ENCODE measurements around the gene ZDHHC7.

ZDHHC7 gene

DNA sequence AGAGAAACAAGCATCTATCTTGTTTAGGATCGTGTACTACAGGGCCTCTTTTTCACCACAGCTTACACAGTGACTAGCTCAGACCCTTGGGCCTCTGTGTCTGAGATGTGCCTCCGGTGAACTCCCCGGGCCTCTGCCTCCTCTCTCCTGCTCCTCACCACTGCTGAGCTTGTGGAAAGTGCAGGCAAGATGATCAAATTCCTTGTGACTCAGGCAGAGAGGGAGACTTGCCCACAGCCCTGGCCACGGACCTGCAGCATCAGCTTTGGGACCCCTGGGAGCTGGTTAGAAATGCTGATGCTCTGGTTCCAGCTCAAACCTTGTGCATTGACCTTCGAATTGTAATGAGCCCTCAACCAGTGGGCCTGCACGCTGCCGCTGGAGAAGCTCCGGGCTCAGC lies 79.8 kb downstream of the ZDHHC7 start:
- Mint-ChIP-seq H3K36me3 (no peaks in the 10 kb centered on the region), H3K9me3 (no peaks in the 10 kb centered on the region), H3K27ac (no peak overlapping the region), H3K4me3 (no peak overlapping the region), H3K4me1 (no peaks in the 10 kb centered on the region), H3K27me3 (no peaks in the 10 kb centered on the region)
- no peak for ATAC-seq (ENCODE audit: low read depth)
- no peak for DNase-seq (ENCODE audit: low spot score in 2 of 2)

DNA sequence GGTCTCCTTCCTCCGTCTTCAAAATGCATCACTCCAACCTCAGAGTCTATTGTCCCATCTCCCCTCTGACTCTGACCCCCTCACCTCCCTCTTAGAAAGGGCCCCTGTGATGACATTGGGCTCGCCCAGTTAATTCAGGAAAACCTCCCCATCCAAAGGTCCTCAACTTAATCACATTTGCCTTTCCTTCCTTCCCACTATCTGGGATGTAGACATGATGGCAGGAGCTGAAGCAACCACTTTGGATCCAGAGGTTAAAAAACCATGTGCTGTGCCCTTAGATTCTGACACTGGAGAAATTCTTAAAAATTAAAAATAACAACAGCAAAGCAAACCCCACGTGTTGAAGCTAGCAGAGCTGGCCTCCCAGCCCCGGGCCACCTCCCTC lies 80.2 kb downstream of the ZDHHC7 start:
- DNase-seq (ENCODE audit: low spot score in 2 of 2) (no peak), ATAC-seq (ENCODE audit: low read depth) (no peak)
- H3K4me3 Mint-ChIP-seq = no peak overlapping the region

DNA sequence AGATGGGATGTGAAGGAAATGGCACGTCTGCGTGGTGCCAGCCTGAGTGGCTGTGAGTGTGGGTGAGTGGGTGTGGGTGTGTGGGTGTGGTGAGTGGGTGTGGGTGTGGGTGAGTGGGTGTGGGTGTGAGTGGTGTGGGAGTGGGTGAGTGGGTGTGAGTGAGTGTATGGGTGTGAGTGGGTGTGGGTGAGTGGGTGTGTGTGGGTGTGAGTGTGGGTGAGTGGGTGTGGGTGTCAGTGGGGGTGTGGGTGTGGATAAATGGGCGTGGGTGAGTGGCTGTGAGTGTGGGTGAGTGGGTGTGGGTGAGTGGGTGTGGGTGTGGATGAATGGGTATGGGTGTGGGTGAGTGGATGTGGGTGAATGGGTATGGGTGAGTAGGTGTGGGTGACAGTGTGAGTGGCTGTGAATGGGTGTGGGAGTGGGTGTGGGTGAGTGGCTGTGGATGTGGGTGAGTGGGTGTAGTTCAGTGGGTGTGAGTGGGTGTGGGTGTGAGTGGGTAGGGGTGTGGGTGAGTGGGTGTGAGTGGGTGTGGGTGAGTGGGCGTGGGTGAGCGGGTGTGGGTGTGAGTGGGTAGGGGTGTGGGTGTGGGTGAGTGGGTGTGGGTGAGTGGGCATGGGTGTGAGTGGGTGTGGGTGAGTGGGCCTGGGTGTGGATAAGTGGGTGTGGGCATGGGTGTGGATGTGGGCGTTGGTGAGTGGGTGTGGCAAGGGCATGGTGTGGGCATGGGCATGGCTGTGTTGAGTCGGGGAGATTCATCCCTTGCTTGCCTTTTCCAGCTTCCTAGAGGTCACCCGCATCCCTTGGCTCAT lies 80.8 kb downstream of the ZDHHC7 start:
- Mint-ChIP-seq H3K27me3 (no peaks in the 10 kb centered on the region), H3K9me3 (no peaks in the 10 kb centered on the region), H3K4me3 (no peak overlapping the region), H3K4me1 (no peaks in the 10 kb centered on the region), H3K27ac (no peak overlapping the region), H3K36me3 (no peaks in the 10 kb centered on the region)
- no peak for ATAC-seq (ENCODE audit: low read depth)
- no peak for DNase-seq (ENCODE audit: low spot score in 2 of 2)

More for the DNA sequence above, 80.2 kb downstream of the ZDHHC7 start:
- no peaks in the 10 kb centered on the region for H3K27me3 Mint-ChIP-seq
- no peaks in the 10 kb centered on the region for H3K4me1 Mint-ChIP-seq
- no peak overlapping the region for H3K27ac Mint-ChIP-seq
- no peaks in the 10 kb centered on the region for H3K9me3 Mint-ChIP-seq
- no peaks in the 10 kb centered on the region for H3K36me3 Mint-ChIP-seq

DNA sequence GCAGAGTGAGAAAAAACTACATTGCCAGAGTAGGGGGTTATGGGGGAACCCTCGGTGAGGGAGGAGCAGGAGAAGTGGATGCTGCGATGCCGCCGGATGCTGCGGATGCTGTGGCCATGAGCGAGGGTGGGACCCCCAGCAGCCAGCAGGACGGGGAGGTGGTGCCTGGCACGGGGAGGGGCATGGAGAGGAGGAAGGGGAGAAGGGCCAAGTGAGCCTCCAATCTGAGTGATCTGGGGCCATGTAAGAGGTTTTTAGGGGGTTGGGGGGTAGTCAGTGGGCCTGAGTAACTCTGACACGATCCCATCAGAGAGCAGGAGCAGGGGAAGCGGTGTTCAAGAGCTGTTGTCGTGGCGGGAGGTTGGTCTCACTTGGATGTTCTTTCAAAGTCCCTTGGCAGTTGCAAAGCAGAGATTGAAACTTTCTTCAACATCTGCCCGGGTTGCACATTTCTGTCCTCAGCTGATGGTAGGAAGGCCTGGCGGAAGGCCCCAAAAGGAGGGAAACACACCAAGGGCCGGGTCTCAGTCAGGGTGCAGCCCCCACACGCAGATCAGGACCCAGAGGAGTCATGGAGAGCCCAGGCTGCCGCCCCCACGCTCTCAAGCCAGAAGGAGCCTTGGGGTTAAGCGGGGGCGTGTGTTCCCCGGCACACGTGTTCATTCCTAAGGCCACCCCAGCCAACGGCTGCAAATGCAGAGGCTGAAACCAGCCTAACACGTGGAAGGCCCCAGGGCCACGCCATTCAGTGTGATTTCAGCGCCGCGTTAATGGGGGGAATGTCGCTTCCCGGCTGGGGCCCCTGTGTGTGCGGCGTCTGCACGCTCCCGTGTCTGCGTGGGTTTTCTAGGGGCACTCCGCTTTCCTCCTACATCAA lies 81.7 kb downstream of the ZDHHC7 start:
- DNase-seq (ENCODE audit: low spot score in 2 of 2) (no peak), ATAC-seq (ENCODE audit: low read depth) (no peak)
- no peak overlapping the region for H3K4me3 Mint-ChIP-seq
- no peak overlapping the region for H3K27ac Mint-ChIP-seq
- H3K4me1 Mint-ChIP-seq = no peaks in the 10 kb centered on the region
- no peaks in the 10 kb centered on the region for H3K36me3 Mint-ChIP-seq
- no peaks in the 10 kb centered on the region for H3K27me3 Mint-ChIP-seq
- H3K9me3 Mint-ChIP-seq = no peaks in the 10 kb centered on the region

DNA sequence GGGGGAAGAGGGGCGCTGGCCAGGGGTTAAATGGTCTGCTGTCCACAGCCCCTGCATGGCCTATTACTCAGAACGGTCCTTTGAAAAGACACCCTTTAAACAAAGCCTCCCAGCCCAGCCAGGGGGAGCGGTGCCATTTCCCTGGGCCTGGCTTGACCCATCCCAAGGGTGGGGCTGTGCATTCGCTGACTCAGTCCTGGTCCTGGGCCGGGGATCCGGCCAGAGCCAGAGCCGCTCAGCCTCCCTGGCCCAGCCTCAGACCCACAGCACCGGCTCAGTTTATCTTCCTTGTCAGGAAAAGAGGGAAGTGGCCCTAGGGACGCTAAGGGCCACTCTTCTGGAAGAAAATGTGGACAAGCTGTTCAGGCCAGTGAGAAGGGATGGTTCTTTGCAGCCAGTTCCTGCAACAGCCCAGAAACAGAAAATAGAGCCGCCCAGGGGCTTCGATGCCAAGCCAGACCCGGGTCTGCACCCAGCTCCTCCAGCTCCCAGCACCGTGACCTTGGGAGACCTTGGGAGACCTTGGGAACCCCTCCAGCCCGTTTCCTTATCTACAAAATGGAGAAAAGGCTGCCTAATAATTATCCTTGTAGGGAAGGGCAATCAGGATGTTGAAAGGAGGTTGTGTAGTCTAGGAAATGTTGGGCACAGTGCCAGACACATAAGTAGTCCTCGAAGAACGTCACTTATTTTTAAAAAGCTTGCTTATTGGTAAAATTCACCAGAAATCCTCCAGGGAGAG lies 82.5 kb downstream of the ZDHHC7 start:
- Mint-ChIP-seq H3K9me3 (no peaks in the 10 kb centered on the region), H3K4me1 (no peaks in the 10 kb centered on the region), H3K27ac (no peak overlapping the region), H3K36me3 (no peaks in the 10 kb centered on the region), H3K4me3 (no peak overlapping the region), H3K27me3 (peaks cover 2% of the 10 kb centered on the region)
- no peak for DNase-seq (ENCODE audit: low spot score in 2 of 2)
- ATAC-seq (ENCODE audit: low read depth) = no peak

DNA sequence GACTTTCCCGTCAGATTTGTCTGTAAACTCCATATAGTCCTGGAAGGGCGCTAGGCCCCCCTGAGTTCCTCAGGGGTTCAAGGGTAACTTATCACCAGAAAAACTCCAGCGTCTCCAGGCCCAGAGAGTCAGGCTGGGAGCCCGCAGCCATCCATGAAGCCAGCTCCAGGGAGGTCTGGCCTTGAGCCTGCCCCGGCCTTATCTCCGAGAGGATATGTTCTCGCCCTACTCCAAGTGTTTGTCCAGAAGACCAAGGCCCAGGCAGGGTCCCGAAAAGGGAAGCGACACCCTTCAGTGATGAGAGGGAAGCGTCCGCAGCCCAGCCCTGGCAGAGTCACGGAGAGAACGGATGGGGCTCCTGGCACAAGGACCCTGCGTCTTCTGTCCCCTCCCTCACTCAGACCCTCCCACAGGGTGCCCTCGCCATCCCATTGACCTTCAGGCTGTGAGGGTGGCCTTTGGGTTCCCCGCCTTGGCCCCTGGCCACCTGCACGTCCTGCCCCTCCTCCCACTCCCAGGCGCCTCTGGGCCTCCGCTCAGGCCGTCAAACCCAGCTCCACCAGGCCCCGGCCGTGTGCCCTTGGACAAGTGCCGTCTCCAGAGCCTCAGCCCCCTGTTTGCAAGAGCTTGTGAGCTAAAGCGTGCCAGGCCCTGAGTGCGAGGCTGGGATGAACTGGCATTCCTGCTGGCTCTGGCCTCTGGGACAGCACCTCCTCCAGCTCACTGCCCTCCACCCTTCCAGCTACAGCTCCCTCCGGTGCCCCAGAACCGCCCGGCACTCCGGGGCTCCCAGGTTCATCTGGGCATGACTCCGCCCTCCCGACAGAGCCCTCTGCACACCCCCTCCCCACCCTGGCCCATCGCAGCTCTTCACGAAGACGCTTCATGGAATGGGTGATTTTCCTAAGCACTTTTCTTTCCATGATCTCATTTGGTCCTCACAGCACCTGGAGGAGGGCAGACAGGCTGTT lies 83.4 kb downstream of the ZDHHC7 start:
- no peaks in the 10 kb centered on the region for H3K9me3 Mint-ChIP-seq
- H3K27ac Mint-ChIP-seq = no peak overlapping the region
- DNase-seq (ENCODE audit: low spot score in 2 of 2) (no peak), ATAC-seq (ENCODE audit: low read depth) (no peak)
- H3K27me3 Mint-ChIP-seq = peaks cover 4% of the 10 kb centered on the region
- no peak overlapping the region for H3K4me3 Mint-ChIP-seq
- no peaks in the 10 kb centered on the region for H3K4me1 Mint-ChIP-seq
- no peaks in the 10 kb centered on the region for H3K36me3 Mint-ChIP-seq

DNA sequence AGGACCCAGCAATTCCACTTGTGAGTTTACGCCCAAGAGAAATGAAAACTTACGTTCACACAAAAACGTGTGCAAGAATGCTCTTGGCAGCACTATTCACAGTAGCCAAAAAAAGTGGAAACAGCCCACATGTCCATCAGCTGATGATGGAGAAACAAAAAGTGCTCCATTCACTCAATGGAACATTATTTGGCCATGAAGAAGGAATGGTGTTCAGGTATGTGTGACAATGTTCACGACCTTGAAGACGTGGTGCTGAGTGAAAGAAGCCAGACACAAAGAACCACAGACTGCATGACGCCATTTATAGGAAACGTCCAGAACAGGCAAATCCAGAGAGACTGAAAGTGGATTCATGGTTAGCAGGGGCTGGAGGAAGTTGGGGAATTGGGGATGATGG lies 84.9 kb downstream of the ZDHHC7 start:
- no peak for ATAC-seq (ENCODE audit: low read depth)
- DNase-seq (ENCODE audit: low spot score in 2 of 2) = no peak
- no peak overlapping the region for H3K27ac Mint-ChIP-seq
- peaks cover 4% of the 10 kb centered on the region for H3K27me3 Mint-ChIP-seq
- H3K9me3 Mint-ChIP-seq = no peaks in the 10 kb centered on the region
- H3K4me1 Mint-ChIP-seq = no peaks in the 10 kb centered on the region
- no peaks in the 10 kb centered on the region for H3K36me3 Mint-ChIP-seq
- H3K4me3 Mint-ChIP-seq = no peak overlapping the region

DNA sequence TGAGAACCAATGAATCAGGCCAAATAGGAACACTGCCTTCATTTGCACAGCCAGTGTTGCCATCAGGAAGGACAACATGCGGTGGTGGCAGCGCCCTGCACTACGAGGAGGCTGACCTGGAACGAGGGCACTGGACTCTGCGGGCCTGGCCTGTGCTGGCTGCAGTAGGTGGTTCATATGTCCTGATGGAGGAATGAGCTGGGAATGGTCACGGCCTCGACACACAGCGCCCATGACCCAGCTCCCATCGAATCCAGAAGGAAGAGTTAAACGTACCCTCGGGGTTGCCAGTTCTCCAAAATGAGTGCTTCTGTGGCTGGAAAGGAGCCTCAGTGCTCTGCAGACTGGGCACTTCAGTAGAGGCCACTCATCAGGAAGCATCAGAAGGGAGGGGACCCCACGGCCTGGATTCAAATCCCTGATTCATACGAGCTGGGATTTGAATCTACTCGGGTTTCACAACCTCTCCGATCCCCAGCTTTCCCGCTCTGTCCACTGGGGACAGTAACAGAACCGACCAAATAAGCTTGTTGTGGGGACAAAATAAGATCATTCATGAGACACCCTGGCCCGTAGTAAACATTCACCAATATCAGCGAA lies 85.5 kb downstream of the ZDHHC7 start:
- no peaks in the 10 kb centered on the region for H3K9me3 Mint-ChIP-seq
- no peak overlapping the region for H3K4me3 Mint-ChIP-seq
- H3K4me1 Mint-ChIP-seq = no peaks in the 10 kb centered on the region
- no peak for ATAC-seq (ENCODE audit: low read depth)
- no peaks in the 10 kb centered on the region for H3K36me3 Mint-ChIP-seq
- H3K27ac Mint-ChIP-seq = no peak overlapping the region
- peaks cover 4% of the 10 kb centered on the region for H3K27me3 Mint-ChIP-seq
- no peak for DNase-seq (ENCODE audit: low spot score in 2 of 2)

DNA sequence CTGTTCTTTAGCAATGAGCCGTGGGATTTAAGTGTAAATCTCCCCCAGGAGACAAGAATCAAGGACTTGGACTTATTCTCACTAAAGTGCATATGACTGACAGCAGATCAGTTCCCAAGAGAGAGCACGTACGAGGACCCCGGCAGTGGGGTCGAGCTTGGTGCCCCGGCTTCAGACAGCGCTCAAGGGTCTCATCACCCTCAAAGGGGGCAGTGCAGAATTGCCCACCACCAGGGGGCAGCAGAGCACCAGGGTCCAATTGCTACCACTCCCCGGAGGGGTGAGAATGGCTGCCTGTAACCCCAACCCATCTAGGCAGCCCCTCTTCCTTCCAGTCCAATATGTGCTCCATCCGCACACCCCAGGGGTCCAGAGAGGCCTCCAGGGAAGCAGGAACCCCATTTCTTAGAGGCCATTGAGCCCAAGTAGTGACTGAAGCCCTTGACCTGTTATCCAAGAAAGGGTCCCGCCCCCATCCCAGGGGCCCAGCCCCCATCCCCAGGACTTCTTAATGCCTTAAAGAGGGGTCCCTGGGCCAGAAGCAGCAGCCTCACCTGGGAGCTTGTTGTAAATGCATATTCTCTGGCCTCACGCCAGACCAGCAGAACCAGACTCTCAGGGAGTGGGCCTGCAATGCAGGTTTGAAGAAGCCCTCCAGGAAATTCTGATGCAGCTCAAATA lies 86.1 kb downstream of the ZDHHC7 start:
- H3K27me3 Mint-ChIP-seq = peaks cover 9% of the 10 kb centered on the region
- H3K4me1 Mint-ChIP-seq = no peaks in the 10 kb centered on the region
- DNase-seq (ENCODE audit: low spot score in 2 of 2) = peak; percentile 47 to 70
- no peak overlapping the region for H3K27ac Mint-ChIP-seq
- H3K9me3 Mint-ChIP-seq = no peaks in the 10 kb centered on the region
- peak; percentile 56 for ATAC-seq (ENCODE audit: low read depth)
- H3K36me3 Mint-ChIP-seq = no peaks in the 10 kb centered on the region
- no peak overlapping the region for H3K4me3 Mint-ChIP-seq

DNA sequence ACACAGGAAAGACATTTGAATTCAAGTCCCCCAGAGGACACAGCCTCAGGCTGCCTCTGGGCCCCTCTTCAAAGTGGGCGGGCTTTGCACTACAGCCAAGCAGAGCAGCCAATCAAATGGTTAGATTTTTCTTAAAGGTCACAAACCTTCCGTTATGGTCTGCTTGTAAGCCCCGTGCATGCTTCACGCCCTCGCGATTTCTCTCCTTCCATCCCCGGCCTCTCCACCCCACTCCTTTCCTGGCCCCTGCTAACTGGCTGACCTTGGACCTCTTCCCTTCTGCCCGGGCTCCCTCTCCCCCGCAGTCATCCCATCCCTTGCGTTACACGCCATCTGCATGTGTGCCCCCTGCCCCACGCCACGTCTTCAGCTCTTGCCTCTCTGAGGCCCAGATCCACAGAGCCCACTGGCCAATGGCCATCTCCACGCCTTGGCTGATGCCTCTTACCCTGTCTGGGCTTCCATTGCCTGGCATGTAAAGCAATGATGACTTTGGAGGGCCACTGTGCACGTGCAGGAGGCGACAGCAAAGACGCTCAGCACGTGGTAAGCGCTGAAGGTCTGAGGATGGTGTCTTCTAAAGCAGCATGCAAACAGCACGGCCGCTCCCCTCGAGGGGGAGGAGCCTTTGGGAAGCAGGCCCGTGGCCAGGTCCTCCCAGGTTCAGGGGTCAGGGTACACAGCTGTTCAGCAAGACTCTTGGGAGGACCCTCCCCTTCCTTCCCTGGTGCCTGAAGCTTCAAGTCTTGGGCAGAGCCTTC lies 86.8 kb downstream of the ZDHHC7 start:
- no peak overlapping the region for H3K4me3 Mint-ChIP-seq
- no peaks in the 10 kb centered on the region for H3K36me3 Mint-ChIP-seq
- no peaks in the 10 kb centered on the region for H3K9me3 Mint-ChIP-seq
- DNase-seq (ENCODE audit: low spot score in 2 of 2) (no peak), ATAC-seq (ENCODE audit: low read depth) (no peak)
- no peaks in the 10 kb centered on the region for H3K4me1 Mint-ChIP-seq
- H3K27ac Mint-ChIP-seq = no peak overlapping the region
- peaks cover 11% of the 10 kb centered on the region for H3K27me3 Mint-ChIP-seq

All from memory B cell (primary cell).